Colon (tissue), 2 donors: ENCODE measurements around the gene CNDP1.

Source experiments
- FAIRE-seq: peaks from 2 replicates; lab custom pipeline; 2012; peaks lifted over from hg19 to GRCh38; lab: Jason Lieb, UNC
- donor health status: control.
- donor health status: control.

The CNDP1 gene

DNA sequence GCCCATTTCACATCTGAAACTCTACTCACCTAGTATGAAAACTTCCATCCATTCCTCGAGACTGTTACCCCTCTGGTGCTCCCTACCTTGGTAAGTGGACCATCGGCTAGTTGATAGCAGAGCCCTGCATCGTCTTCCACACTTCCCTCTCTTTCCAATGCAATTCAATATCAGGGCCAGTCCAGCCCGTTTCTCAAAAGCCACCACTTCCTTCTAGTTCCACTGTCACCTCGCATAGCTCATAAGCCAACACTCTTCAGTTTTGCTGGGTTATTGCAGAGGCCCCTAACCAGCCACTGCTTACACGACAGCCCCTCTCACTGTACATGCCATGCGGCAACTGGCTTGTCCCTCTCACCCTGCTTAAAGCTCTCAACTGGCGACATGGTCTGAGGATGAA, 53.1 kb downstream of the CNDP1 start:
- FAIRE-seq, result no peak

DNA sequence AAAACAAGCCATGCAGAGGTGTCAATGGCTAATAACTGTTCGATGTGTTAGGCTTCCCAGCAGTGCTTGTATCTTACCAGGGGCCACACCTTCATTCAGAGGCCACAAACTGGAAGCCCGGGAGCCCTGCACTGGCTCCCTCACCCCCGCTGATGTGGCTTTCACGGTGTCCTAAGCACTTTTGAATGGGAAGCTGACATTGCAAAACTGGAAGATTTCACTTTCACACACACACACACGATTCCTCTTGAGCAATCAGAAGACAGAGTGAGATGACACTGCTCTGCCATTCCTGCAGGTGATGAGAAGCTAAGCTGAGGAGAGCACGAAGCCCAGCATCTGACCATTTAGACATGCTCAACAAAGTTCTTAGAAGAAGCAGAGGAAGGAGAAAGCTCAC, 54.7 kb downstream of the CNDP1 start:
- FAIRE-seq, result no peak

DNA sequence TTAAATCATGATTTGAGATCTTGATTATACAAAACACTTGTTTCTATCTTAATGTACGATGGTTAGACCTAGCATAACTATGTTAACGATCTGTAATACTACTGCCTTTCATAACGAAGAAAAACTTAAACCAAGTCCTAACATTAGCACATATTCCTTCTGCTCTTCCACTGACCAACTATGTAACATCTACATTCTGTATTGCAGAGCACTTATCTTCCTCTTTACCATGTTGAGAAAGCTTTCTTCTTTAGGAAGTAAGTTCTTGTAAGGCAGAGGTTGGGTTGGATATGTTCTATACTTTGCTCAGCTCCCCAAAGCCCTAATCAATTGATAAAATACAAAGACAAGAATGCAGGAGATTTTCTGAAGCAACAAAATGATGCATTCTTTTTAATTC, 55.5 kb downstream of the CNDP1 start:
- no peak for FAIRE-seq

DNA sequence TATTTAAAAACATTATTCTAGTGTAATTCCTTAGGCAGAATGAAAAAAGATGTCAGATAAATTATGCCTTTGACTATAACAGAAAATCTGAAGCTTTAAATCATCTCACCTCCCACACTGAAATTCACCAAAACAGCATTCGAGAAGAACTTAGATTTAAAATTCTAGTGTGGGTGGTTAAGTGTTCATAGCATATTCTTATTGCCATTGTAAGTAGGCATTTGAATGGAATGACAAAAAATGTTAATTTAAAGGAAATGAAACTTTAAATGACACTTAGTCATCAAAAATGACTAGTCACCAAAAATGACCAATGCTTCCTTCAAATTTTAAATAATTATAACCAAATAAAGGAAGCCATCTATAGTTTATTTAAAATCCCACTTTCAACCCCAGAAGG, 56.4 kb downstream of the CNDP1 start:
- no peak for FAIRE-seq

DNA sequence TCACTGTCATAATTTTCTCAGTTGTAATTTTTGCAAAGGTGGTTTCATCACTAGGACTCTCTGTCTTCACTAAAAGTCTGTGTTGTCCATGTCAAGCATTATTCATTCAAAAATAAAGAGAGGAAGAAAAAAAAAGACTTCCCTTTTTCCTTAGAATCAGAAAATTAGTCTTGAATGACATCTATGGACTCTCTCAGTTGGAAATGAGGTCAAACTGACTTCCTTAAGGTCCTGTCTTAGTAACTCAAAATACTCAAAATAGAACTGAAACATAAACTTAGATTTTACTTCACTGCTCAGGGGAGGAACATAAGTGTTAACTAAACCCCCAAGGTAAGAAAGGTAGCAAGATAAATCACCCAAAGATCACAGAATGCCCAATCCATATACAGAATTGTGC, 61.1 kb downstream of the CNDP1 start:
- FAIRE-seq, result no peak

DNA sequence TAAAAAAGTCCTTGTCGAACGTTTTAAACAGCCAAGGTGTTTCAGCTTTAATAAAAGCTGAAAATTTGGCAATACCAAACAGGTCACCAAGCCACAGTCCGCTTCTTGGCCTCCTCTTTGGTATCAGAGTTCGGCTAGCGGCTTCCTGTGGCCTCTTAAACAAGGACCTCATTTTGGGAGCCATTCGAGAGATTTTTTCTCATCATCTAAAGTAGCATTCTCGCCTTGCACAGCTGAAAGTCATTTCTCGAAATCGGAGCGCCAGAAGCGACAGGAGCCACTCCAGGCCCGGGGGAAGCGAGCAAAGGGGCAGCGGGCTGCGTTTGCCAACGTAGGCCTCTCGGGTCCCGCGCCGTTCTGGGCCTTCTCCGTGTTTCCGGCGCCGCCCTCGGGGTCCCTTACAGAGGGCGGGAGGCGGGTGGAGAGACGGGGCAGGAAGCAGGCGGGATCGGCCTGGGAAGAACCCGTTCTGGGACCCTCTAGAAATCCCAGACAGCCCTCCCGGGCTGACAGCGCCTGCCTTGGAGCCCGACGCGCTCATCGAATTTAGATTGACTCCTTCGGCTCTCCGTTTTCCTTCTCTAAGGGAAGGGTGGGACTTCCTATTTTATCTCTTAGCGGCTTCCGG, 62.8 kb downstream of the CNDP1 start:
- FAIRE-seq, result no peak

DNA sequence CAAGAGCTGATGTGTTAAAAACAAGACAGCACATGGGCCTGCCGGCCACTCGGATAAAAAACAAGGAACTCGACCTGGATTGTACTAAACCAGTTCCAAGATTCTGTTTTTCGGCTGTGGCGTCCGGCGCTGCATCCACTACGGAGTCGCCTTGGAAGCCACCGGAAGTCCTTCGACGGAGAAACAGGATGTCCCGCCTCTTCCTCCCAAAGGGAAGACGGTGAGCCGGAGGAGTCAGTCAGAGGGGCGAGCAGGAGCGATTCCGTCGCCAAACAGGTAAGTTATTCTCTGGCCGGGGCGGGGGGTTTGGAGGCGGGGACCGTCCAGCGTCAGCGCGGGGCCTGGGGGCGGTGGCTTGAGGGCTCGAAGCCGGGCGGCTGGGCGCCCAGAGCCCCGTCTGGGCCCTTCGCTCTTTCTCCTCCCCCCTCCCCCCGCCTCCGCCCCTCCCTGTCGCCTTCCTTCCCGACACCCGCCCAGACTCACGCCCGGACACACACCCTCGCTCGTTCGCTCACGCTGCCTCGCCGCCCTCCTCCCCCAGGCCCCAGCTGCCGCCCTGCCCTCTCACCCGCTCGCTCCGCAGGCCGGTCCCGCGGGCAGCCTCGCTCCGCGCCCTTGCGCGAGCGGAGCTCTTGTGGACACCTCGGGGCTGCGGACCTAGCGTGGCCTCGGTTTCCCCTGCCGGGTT, 63.5 kb downstream of the CNDP1 start, which contains the start of gene ZNF407:
ZNF407 (plus strand) TSS at position 209 of the 688 bp plus-strand sequence. CDS start 33,150 bp downstream, outside the sequence.
- FAIRE-seq, result no peak

DNA sequence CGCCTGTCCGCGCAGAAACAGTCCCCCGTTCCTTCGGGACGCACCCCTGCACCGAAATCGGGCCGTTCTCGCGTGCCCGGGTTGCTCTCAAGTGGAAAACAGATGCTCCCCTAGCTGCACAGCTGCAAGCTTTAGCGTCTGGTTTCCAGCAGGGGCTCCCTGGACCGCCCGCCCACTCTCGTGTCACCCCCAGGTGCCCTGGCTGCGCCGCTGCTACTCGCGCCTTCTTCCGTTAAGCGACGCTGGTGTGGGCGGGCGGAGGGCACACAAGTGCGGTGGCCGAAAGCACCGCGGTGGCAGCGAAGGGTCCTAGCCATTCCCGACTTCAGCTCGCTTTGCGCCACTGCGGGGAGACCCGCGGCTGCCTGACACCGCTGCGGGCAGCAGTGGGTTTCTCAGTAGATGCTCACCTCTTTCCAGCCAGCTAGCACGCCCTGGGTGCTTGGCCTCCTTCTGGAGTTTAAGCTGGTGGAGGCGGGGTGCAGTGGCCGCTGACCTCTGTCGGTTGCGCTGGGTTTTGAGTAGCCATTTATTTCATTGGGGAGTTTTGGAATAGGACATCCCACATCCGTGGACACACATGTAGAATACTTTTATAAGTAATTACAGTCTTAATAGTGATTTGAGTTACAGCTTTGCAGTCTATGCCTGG, 64.2 kb downstream of the CNDP1 start:
- FAIRE-seq, result no peak

DNA sequence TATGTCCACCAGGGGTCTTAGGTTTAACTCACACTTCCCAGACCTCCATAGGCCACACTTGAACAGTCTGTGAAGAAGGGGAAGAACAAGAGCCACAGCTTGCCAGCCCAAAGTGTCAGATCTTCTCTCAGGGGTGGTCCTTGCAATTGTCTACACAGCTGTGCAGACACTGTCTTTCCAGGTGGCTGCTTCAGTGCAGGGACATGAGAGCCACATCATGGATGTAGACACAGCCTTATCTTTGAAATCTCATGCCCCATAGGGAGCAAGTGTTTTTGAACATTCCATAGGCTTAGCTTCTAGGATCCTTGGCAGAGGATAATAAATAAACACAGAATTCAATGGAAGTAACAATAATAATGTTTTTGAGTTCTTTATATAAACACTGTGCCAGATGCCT, 70.1 kb downstream of the CNDP1 start:
- no peak for FAIRE-seq

DNA sequence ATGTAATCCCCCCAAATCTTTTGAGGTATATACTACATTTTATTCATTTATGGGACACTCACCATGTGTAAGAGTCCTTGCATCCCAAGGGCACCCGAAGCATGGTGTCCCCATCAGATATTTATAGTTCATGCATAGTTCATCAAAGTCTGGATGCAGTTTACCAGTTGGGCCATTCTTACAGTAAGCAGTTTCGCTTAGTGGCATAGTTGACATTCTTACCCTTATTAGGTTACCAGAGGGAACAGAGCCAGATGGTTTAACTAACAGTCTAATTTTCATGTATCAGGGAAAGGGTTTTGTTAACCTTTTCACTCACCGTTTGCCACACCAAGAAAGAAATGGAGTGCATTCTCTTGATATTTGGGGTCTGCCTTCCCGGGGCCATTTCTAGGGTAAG, 70.5 kb downstream of the CNDP1 start:
- no peak for FAIRE-seq

DNA sequence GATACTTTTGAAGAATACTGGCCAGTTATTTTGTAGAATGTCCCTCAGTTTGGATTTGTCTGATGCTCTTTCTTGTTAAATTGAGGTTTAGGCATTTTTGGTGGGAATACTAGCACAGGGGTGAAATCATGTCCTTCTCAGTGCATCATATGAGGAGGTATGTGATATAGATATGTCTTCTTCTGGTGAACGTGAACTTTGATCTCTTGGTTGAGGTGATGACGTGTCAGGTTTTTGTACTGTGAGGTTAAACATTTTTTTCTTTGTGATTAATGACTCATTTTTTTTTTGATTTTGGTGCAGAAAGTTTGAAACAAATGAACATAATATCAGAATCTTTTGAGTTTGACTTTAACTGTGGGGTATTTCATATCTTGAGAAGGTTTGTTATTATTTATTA, 74.4 kb downstream of the CNDP1 start:
- FAIRE-seq, result no peak

DNA sequence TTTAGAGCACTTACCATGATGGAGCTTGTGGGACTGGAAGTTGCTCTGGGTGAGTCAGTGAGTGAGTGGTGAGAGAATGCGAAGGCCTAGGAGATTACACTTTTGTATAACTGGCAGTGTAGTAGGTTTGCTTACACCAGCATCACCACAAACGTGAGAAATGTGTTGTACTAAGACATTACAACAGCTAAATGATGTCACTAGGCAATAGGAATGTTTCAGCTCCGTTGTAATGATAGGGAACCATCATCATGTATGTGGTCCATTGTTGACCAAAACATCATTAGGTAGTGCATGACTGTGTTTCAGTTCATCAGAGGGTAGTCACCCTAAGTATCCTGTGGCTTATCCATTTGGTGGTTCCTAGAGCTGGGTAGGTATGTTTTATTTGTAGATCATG, 75.2 kb downstream of the CNDP1 start:
- FAIRE-seq, result no peak

DNA sequence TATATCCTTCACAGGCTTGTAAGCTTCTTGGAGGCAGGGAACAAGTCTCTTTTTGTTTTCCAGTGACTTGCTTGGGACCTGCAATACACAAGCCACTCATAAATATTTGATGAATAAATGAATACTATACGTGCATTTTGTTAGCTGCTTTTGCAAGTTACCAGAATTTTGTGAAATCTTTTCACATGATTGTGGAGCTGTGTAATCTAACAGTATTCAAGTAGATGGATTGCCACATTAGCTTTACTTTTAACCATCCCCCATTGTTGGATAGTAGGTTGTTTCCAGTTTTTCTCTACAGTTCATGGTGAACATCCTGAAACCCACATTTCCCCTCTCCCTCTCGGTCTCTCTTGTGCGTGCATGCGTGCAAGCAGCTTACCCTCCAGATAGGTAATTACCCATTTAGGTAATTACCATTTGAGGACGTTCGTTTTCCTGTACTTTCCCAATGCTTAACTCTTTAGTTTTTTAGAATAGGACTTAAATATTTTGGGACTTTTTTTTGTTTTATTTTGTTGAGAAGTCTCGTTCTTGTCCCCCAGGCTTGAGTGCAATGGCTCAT, 75.8 kb downstream of the CNDP1 start:
- no peak for FAIRE-seq

DNA sequence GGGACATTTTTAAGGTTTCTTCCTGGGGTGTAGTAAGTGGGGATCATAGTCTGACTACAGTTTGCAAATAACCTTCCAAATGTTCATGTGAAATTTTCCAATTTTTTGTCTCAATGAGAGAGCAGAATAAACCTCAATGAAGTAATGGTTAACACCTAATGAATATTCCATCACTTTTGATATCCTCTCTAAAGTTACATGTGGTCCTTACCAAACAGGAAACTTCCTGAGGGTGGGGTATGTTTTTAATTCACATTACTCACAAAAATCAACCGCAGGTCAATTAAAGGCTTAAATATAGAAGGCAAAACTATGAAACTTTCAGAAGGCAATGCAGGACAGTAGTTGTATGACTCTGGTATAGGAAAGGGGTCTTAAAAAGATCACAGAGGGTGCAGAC, 76.6 kb downstream of the CNDP1 start:
- no peak for FAIRE-seq

DNA sequence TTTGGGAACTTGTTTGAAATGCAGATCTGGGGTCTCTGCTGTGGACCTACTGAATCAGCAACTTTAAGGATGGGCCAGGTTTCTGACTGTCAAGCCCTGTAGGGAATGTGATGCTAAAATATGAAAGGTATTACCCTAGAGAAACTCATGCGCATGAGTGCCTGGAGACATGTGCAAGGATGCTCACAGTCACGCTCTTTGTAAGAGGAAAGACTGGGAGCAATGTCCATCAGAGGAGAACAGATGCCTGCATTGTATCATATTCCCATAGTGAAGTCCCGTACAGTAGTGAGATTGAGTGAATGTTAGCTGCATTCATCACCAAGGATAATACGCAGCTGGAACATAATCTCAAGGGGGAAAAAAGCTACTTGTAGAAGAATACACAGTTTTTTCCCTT, 77.5 kb downstream of the CNDP1 start:
- no peak for FAIRE-seq

DNA sequence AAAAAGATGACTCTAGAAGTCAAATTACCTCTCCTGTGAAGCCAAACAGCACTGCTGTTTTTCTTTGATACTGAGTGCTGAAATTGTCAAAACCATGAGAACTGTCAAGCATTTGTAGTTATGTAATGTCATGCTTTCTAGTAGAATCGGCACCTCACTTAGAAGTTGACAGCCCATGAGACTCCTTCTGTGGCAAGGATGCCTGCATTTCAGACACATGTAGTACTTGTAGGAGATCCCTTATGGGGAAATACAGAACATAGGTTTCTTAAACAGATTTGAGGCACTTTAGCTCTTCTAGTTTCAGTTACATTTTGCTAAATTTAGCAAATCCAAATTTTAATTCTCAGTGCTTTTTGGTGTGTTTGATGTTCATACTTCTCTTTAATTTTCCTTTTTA, 79.1 kb downstream of the CNDP1 start:
- FAIRE-seq, result no peak

DNA sequence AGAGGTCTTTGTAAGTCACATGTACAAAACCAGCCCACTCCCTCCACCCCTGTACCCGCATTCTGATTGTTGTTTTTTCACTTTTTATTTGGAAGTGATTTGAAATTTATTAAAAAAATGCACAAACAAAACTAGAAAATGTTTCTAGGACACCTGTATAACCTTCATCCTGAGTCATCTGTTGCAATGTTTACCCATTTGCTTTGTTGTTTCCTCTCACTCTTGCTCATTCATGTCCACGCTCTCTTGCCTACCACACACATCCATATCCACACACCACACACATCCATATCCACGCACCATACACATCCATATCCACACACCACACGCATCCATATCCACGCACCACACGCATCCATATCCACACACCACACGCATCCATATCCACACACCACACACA, 82.2 kb downstream of the CNDP1 start:
- no peak for FAIRE-seq

DNA sequence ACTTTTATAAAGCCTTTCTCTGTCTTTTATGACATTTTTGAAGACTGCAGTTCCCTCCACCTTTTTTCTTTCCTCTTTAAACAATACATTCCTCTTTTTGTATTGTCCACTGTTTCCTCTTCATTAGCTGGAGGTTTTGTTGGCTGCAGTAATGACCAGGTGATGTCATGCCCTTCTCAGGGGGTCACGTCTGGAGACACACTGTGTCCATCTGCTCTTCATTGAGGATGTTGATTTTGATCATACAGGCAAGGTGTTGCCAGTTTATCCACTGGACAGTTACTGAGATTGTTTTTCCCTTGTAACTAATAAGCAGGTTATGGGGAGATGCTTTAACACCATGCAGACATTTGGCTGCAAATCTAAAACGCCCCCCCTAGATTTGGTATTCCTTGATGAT, 83.2 kb downstream of the CNDP1 start:
- FAIRE-seq, result no peak

DNA sequence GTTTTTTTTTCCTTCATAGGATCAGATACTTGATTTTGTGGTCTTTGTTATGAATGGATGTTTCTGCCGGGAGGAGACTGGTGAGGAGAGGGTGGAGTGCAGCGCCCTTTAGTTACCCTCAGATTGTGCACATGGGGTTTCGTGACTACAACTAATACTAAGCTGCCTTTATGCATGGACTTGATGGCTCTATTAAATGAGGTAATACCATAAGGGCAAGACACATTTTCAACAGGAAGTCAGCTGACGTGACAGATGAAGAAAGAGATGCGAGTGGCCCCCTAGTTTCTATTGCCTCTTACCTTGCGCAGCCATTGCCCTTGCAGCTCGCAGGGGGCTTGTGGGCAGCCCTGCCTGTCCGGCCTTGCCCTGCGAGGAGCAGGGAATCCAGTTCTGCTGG, 87.8 kb downstream of the CNDP1 start:
- no peak for FAIRE-seq

DNA sequence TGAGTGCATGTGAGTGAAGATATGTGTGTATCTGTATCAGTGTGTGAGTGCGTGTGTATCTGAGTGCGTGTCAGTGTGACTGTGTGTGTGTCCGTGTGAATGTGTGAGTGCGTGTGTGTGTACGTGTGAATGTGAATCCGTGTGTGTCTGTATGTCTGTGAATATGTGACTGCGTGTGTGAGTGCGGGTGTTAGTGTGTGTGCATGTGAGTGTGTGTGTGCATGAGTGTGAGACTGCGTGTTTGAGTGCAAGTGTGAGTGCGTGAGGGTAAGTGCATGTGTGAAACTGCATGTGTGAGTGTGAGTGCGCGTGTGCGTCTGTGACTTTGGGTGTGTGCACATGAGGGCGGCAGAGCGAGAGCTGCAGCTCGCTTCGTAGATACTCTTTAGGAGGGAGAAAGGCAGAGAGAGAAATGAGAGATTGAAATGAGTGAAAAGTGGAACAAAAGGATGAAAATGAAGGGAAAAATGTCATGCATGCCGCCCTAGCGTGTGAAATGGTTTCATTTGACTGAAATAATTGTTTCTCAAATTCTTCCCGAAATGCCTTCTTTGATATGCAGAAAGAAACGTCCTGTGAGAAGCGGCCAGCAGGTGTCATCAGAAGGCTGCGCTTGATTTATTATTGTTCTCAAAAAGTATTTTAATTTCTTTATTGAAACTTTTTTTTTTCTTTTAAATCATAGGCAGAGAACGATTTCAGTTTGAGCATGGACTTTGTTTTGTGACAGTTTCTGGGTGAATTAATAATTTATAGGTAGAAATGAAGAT, 88.9 kb downstream of the CNDP1 start:
- FAIRE-seq, result no peak

DNA sequence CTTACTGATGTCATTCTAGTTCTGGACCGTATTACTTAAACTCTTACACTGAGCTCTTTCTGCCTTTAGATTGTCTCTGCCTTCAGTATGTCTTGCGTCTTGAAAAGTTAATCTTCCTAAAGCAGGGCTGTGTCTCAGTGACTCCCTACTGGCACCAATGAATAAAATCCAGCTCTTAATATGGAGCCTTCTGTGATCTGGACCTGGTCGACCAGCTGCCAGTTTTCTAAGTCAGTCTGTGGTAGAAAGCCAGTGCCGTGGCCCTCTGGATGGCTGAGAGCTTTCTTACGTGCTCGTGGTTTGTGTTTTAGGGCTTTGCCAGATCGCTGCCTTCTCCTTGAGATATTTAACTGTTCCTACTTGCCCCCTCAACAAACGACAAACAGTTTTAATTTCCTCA, 90.2 kb downstream of the CNDP1 start:
- FAIRE-seq, result no peak

DNA sequence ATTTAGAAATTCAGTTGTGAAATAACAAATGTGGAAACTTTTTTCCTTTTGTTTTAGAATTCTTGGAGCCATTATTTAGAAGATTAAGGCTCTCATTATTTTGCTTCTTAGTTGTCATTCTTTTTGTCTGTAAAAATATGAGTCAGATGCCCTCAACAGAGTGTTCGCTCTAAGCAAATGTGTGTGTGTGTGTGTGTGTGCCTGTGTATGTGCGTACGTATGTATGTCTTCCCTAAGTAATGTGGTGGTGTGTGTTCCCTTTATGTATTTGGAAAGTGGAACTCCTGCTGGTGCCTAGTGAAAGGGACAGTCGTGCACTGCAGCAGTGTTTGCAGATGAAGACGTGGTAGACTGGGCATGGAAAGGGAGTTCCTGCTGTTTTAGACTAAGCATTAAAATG, 90.9 kb downstream of the CNDP1 start:
- no peak for FAIRE-seq
